ENCODE data around the gene DLL4.

DLL4 gene

GRCh38 chr15:40940296-40940801 is 11.2 kb downstream of the DLL4 start:
- H3K23ac ChIP-seq (ENCODE audit: low read length in 2 of 2) = peak overlapping the region in 1 of 2 experiments; percentile 62
- peak overlapping the region; percentile 23 for H2AFZ ChIP-seq (ENCODE audit: low read depth, low read length)
- H2BK12ac ChIP-seq (ENCODE audit: low read length in 2 of 2) = peak overlapping the region in 1 of 2 experiments; percentile 97
- no peak overlapping the region for H3K9ac ChIP-seq (ENCODE audit: low read length)
- peak overlapping the region; percentile 1 for H2BK15ac ChIP-seq (ENCODE audit: low read depth, poor library complexity, severe bottlenecking)
- WGBS = 72% methylated on average over 15 of the region's 15 CpGs
- H3K18ac ChIP-seq (ENCODE audit: low read depth in 1 of 2, low read length in 2 of 2) = peak overlapping the region in 1 of 2 experiments; percentile 46
- H2AK5ac ChIP-seq (ENCODE audit: low read length, severe bottlenecking) = peak overlapping the region; percentile 24
- DNase-seq = no peak
- H3K27ac ChIP-seq (ENCODE audit: low read length, poor library complexity, severe bottlenecking) = no peak overlapping the region
- H3K36me3 ChIP-seq (ENCODE audit: control insufficient read depth in 1 of 2, insufficient read depth in 2 of 2, low read depth in 1 of 2, low read length in 2 of 2) = peaks cover 0 to 4% of the 10 kb centered on the region in 2 experiments
- peak overlapping the region; percentile 36 for H4K91ac ChIP-seq (ENCODE audit: low read length)
- H3K79me1 ChIP-seq (replicated peaks; ENCODE audit: low read length, poor library complexity, severe bottlenecking) = no peaks in the 10 kb centered on the region
- no peak overlapping the region for H3K4me3 ChIP-seq (ENCODE audit: insufficient read depth in 1 of 2, low read depth in 1 of 2, low read length in 2 of 2)
- H3K4me1 ChIP-seq (ENCODE audit: control insufficient read depth, insufficient read depth, low read depth, low read length) = peaks cover 32% of the 10 kb centered on the region
- H3K27me3 ChIP-seq (ENCODE audit: control insufficient read depth in 1 of 2, insufficient read depth in 1 of 2, low read length in 2 of 2) = peaks cover 3 to 19% of the 10 kb centered on the region in 2 experiments
- H3K14ac ChIP-seq (ENCODE audit: low read length in 2 of 2) = peak overlapping the region in 1 of 2 experiments; percentile 56
- no peak overlapping the region for H2BK5ac ChIP-seq (ENCODE audit: low read depth, low read length, poor library complexity, severe bottlenecking)
- H3K4me2 ChIP-seq (ENCODE audit: low read length, poor library complexity, severe bottlenecking) = no peak overlapping the region
- H3K4ac ChIP-seq (ENCODE audit: low read depth in 1 of 2, low read length in 2 of 2) = peak overlapping the region in 1 of 2 experiments; percentile 59
- no peaks in the 10 kb centered on the region for H3K9me3 ChIP-seq (ENCODE audit: control insufficient read depth, low read length)
- H4K8ac ChIP-seq (ENCODE audit: low read length) = no peak overlapping the region
- H2BK120ac ChIP-seq (ENCODE audit: low read depth, low read length) = no peak overlapping the region

GRCh38 chr15:40941068-40941527 is 12.0 kb downstream of the DLL4 start:
- Histone ChIP-seq H3K4me3 (ENCODE audit: insufficient read depth in 1 of 2, low read depth in 1 of 2, low read length in 2 of 2) (peak overlapping the region; percentile 59 to 65), H3K18ac (ENCODE audit: low read depth in 1 of 2, low read length in 2 of 2) (peak overlapping the region; percentile 70 to 85)

DNA sequence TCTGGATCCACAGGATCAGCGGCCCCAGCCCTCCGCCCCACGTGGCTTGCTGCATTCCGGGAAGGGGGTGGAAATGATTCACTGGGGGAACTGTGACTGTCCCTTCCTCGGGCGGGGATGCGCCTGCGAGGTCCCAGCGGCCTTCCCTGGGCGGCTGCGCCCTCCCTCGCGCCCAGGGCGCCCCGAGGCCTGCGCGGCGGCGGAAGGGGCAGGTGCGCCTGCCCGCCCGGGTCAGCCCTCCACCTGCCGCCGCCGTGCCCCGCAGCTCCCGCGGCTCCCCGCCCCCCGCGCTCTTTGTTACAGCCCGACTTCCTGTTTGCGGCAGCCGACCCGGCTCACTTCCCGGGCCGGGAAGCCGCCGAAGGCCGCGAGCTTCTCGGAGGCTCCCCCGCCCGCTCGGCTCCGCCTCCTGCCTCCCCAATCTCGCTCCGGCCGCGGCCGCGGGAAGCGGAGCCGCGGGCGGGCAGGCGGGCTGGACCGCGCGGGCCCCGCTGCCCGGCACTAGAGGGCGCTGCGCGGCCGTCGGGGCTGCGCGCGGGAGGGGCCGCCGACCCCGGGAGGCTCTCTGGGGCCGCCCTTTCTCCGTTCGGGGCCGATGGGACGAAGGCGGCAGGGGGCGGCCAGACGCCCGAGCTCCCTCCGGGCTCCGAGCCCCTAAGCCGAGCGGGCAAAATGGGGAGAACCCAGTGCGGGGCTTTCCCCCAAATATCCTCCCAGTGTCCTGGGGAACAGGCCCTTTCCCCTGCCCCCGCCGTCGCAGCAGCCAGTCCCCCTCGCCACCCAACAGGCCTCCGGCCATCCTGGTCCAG is 12.6 kb downstream of the DLL4 start:
- Histone ChIP-seq H3K79me1 (replicated peaks; ENCODE audit: low read length, poor library complexity, severe bottlenecking) (no peaks in the 10 kb centered on the region), H2AFZ (ENCODE audit: low read depth, low read length) (peak overlapping the region; percentile 86), H3K18ac (ENCODE audit: low read depth in 1 of 2, low read length in 2 of 2) (peak overlapping the region; percentile 94 to 96), H3K27me3 (ENCODE audit: control insufficient read depth in 1 of 2, insufficient read depth in 1 of 2, low read length in 2 of 2) (peaks cover 3 to 8% of the 10 kb centered on the region in 2 experiments), H3K4me3 (ENCODE audit: insufficient read depth in 1 of 2, low read depth in 1 of 2, low read length in 2 of 2) (peak overlapping the region; percentile 59 to 77), H3K14ac (ENCODE audit: low read length in 2 of 2) (peak overlapping the region in 1 of 2 experiments; percentile 88), H3K4ac (ENCODE audit: low read depth in 1 of 2, low read length in 2 of 2) (peak overlapping the region; percentile 89 to 93), H2BK5ac (ENCODE audit: low read depth, low read length, poor library complexity, severe bottlenecking) (no peak overlapping the region), H2AK5ac (ENCODE audit: low read length, severe bottlenecking) (no peak overlapping the region), H3K27ac (ENCODE audit: low read length, poor library complexity, severe bottlenecking) (no peak overlapping the region), H3K4me1 (ENCODE audit: control insufficient read depth, insufficient read depth, low read depth, low read length) (peaks cover 31% of the 10 kb centered on the region), H3K9me3 (ENCODE audit: control insufficient read depth, low read length) (no peaks in the 10 kb centered on the region), H3K9ac (ENCODE audit: low read length) (peak overlapping the region; percentile 85), H3K23ac (ENCODE audit: low read length in 2 of 2) (peak overlapping the region in 1 of 2 experiments; percentile 78), H2BK15ac (ENCODE audit: low read depth, poor library complexity, severe bottlenecking) (peak overlapping the region; percentile 97), H2BK120ac (ENCODE audit: low read depth, low read length) (peak overlapping the region; percentile 86), H3K4me2 (ENCODE audit: low read length, poor library complexity, severe bottlenecking) (peak overlapping the region; percentile 80), H2BK12ac (ENCODE audit: low read length in 2 of 2) (peak overlapping the region; percentile 75 to 81), H4K8ac (ENCODE audit: low read length) (peak overlapping the region; percentile 98), H4K91ac (ENCODE audit: low read length) (peak overlapping the region; percentile 91), H3K36me3 (ENCODE audit: control insufficient read depth in 1 of 2, insufficient read depth in 2 of 2, low read depth in 1 of 2, low read length in 2 of 2) (no peaks in the 10 kb centered on the region)
- 1% methylated on average over 81 of the region's 92 CpGs for WGBS
- DNase-seq = peak; percentile 89

More at GRCh38 chr15:40941068-40941527, 12.0 kb downstream of the DLL4 start:
- Histone ChIP-seq H3K23ac (ENCODE audit: low read length in 2 of 2) (no peak overlapping the region), H3K4me1 (ENCODE audit: control insufficient read depth, insufficient read depth, low read depth, low read length) (peaks cover 31% of the 10 kb centered on the region), H2AFZ (ENCODE audit: low read depth, low read length) (peak overlapping the region; percentile 32), H3K14ac (ENCODE audit: low read length in 2 of 2) (no peak overlapping the region), H2BK12ac (ENCODE audit: low read length in 2 of 2) (peak overlapping the region in 1 of 2 experiments; percentile 97), H3K9ac (ENCODE audit: low read length) (peak overlapping the region; percentile 61), H3K79me1 (replicated peaks; ENCODE audit: low read length, poor library complexity, severe bottlenecking) (no peaks in the 10 kb centered on the region), H3K4me2 (ENCODE audit: low read length, poor library complexity, severe bottlenecking) (peak overlapping the region; percentile 80), H2BK120ac (ENCODE audit: low read depth, low read length) (peak overlapping the region; percentile 86), H3K4ac (ENCODE audit: low read depth in 1 of 2, low read length in 2 of 2) (peak overlapping the region in 1 of 2 experiments; percentile 59), H3K9me3 (ENCODE audit: control insufficient read depth, low read length) (no peaks in the 10 kb centered on the region), H4K91ac (ENCODE audit: low read length) (peak overlapping the region; percentile 91), H3K36me3 (ENCODE audit: control insufficient read depth in 1 of 2, insufficient read depth in 2 of 2, low read depth in 1 of 2, low read length in 2 of 2) (peaks cover 0 to 4% of the 10 kb centered on the region in 2 experiments), H3K27ac (ENCODE audit: low read length, poor library complexity, severe bottlenecking) (no peak overlapping the region), H4K8ac (ENCODE audit: low read length) (peak overlapping the region; percentile 98), H2BK15ac (ENCODE audit: low read depth, poor library complexity, severe bottlenecking) (no peak overlapping the region), H3K27me3 (ENCODE audit: control insufficient read depth in 1 of 2, insufficient read depth in 1 of 2, low read length in 2 of 2) (peaks cover 3 to 12% of the 10 kb centered on the region in 2 experiments), H2BK5ac (ENCODE audit: low read depth, low read length, poor library complexity, severe bottlenecking) (no peak overlapping the region), H2AK5ac (ENCODE audit: low read length, severe bottlenecking) (no peak overlapping the region)
- no peak for DNase-seq
- WGBS = 11% methylated on average over 7 of the region's 7 CpGs
